Measurements from ENCODE around the gene PRRT2.
A peak's percentile ranks its signal among the peaks of the same experiment; 100 is the strongest.

The PRRT2 gene

GRCh38 chr16:29835926-29836325 is 23.9 kb downstream of the PRRT2 start:
- DNase-seq (ENCODE audit: low read depth) = no peak

GRCh38 chr16:29836623-29837022 is 24.6 kb downstream of the PRRT2 start:
- DNase-seq (ENCODE audit: low read depth) = no peak

- no peak for DNase-seq (ENCODE audit: low read depth)
These were observed 25.8 kb downstream of the PRRT2 start for GRCh38 chr16:29837841-29838240.

GRCh38 chr16:29839822-29840221 is 27.8 kb downstream of the PRRT2 start:
- no peak for DNase-seq (ENCODE audit: low read depth)

GRCh38 chr16:29840240-29840639 is 28.2 kb downstream of the PRRT2 start:
- DNase-seq (ENCODE audit: low read depth) = no peak

GRCh38 chr16:29841631-29842030 is 29.6 kb downstream of the PRRT2 start:
- DNase-seq (ENCODE audit: low read depth) = no peak

GRCh38 chr16:29842732-29843346 is 30.8 kb downstream of the PRRT2 start:
- DNase-seq (ENCODE audit: low read depth) = no peak

GRCh38 chr16:29843931-29844330 is 31.9 kb downstream of the PRRT2 start:
- DNase-seq (ENCODE audit: low read depth) = no peak

- no peak for DNase-seq (ENCODE audit: low read depth)
These were observed 32.8 kb downstream of the PRRT2 start for GRCh38 chr16:29844575-29845331.

GRCh38 chr16:29845656-29846055 is 33.7 kb downstream of the PRRT2 start:
- DNase-seq (ENCODE audit: low read depth) = no peak

- peak; percentile 70 for DNase-seq (ENCODE audit: low read depth)
These were observed 36.7 kb downstream of the PRRT2 start for GRCh38 chr16:29848420-29849297.

- DNase-seq (ENCODE audit: low read depth) = no peak
These were observed 37.5 kb downstream of the PRRT2 start for GRCh38 chr16:29849505-29849904.

GRCh38 chr16:29850998-29851397 is 39.0 kb downstream of the PRRT2 start:
- DNase-seq (ENCODE audit: low read depth) = no peak

- DNase-seq (ENCODE audit: low read depth) = no peak
These were observed 40.7 kb downstream of the PRRT2 start for GRCh38 chr16:29852654-29853053.

- no peak for DNase-seq (ENCODE audit: low read depth)
These were observed 42.6 kb downstream of the PRRT2 start for GRCh38 chr16:29854520-29855100.

GRCh38 chr16:29857133-29857760 is 45.3 kb downstream of the PRRT2 start:
- DNase-seq (ENCODE audit: low read depth) = no peak

- DNase-seq (ENCODE audit: low read depth) = no peak
These were observed 46.3 kb downstream of the PRRT2 start for GRCh38 chr16:29858149-29858849.

- DNase-seq (ENCODE audit: low read depth) = no peak
These were observed 47.0 kb downstream of the PRRT2 start for GRCh38 chr16:29858974-29859373.

- DNase-seq (ENCODE audit: low read depth) = no peak
These were observed 48.2 kb downstream of the PRRT2 start for GRCh38 chr16:29860218-29860617.

- no peak for DNase-seq (ENCODE audit: low read depth)
These were observed 50.4 kb downstream of the PRRT2 start for GRCh38 chr16:29862383-29862883.
